Muscle layer of duodenum (tissue), 2 donors: Measurements from ENCODE around the gene RPL22.
A peak's percentile ranks its signal among the peaks of the same experiment; 100 is the strongest.

Source experiments
- H3K27ac ChIP-seq: one replicate; pipeline ENCODE4 v1.7.0; 2013; ENCODE audit warnings: mild to moderate bottlenecking, low read length
- H3K27me3 ChIP-seq: one replicate; pipeline ENCODE4 v1.7.0; 2013; ENCODE audit warnings: low read depth, mild to moderate bottlenecking, control low read depth, low read length
- H3K36me3 ChIP-seq, 2 donors: one replicate each; pipeline ENCODE4 v1.7.0; 2013; ENCODE audit warnings: low read length in 2 of 2, control low read depth in 1 of 2, mild to moderate bottlenecking in 1 of 2; ENCODE audit not compliant: insufficient read depth in 2 of 2, control insufficient read depth in 1 of 2
- H3K4me1 ChIP-seq, 2 donors: one replicate each; pipeline ENCODE4 v1.7.0; 2013; ENCODE audit warnings: low read length in 2 of 2, mild to moderate bottlenecking in 2 of 2, control low read depth in 1 of 2, moderate library complexity in 1 of 2; ENCODE audit not compliant: insufficient read depth in 2 of 2, control insufficient read depth in 1 of 2
- H3K4me3 ChIP-seq, 2 donors: one replicate each; pipeline ENCODE4 v1.7.0; 2013; ENCODE audit warnings: low read length in 2 of 2, low read depth in 1 of 2, mild to moderate bottlenecking in 1 of 2
- H3K9me3 ChIP-seq, 2 donors: one replicate each; pipeline ENCODE4 v1.7.0; 2013; ENCODE audit warnings: low read length in 2 of 2, control low read depth in 1 of 2, mild to moderate bottlenecking in 1 of 2; ENCODE audit not compliant: control insufficient read depth in 1 of 2
- donor health status: healthy.

Gene RPL22

DNA sequence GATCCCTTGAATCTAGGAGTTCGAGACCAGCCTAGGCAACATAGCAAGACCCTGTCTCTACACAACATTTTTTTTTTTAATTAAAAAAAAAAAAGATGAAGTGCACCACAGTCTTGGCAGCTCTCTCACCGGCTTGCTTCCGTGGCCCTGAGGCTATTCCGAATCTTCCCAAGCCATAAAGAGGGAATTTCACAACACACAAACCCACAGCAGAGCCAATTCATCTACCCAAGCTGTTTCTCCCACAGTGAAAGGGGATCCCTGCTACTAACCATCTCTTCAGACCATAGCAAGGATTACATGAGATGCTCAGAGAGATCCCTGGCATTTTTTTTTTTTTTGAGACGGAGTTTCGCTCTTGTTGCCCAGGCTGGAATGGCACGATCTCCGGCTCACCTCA lies 10.9 kb downstream of the RPL22 start:
- H3K4me1 ChIP-seq, result peaks cover 0 to 7% of the 10 kb centered on the region in 2 donors
- no peaks in the 10 kb centered on the region for H3K9me3 ChIP-seq
- no peak overlapping the region for H3K27ac ChIP-seq
- no peaks in the 10 kb centered on the region for H3K27me3 ChIP-seq
- peaks cover 26 to 58% of the 10 kb centered on the region in 2 donors for H3K36me3 ChIP-seq
- no peak overlapping the region for H3K4me3 ChIP-seq

DNA sequence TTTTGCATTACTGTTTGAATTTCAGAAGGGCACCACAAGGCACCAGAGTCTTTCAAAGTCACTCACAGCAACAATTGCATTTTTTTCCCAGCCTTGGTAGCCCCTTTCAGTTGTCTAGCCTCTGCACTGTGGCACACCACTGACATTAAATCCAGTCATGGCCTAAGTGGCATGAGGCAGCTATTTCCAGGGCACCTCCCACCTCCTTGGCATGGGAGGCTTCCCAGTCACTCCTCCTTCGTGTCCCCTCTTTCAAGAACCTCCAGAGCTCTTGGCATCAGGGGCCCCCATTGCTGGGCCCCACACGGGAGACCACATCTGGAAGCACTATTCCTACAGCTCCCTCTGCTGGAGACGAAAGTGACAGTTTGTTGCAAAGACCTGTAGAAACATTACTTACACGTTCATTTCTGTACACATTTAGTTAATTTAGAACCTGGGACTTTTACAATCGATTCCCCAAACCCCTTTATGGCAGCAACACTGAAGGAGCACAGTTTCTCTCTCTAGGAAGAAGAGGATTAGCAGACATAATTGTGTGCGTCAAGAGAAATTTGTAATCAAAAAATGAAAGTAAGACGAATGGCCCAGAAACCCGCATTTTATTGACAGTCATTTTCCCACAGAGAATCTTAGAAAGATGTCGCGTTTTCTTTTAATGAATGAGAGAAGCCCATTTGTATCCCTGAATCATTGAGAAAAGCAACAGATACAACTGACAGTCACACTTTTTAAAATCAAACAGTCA lies 13.6 kb downstream of the RPL22 start:
- no peaks in the 10 kb centered on the region for H3K27me3 ChIP-seq
- H3K36me3 ChIP-seq, result peaks cover 26 to 36% of the 10 kb centered on the region in 2 donors
- H3K27ac ChIP-seq, result no peak overlapping the region
- H3K4me1 ChIP-seq, result peaks cover 0 to 16% of the 10 kb centered on the region in 2 donors
- no peaks in the 10 kb centered on the region for H3K9me3 ChIP-seq
- no peak overlapping the region for H3K4me3 ChIP-seq

DNA sequence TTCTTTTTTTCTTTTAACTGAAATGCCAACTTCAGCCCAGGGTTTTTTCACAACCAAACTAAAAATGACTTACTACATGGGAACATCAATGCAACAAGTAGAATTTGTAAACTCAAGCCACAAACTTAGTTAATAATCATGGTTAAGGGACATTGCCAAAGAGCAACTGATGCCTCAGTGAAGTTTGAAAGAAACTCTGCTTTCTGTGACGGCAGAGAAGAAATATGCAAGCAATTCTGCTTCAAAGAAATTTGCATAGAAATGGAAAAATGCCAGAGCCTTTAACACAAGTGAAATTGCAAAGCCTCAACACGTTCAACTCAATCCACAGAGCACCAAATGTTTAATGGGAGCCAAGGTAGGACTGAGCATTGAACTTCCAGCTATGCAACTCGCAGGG lies 14.2 kb downstream of the RPL22 start:
- H3K9me3 ChIP-seq, result no peaks in the 10 kb centered on the region
- H3K4me3 ChIP-seq, result no peak overlapping the region
- peaks cover 0 to 20% of the 10 kb centered on the region in 2 donors for H3K4me1 ChIP-seq
- peaks cover 19 to 30% of the 10 kb centered on the region in 2 donors for H3K36me3 ChIP-seq
- no peaks in the 10 kb centered on the region for H3K27me3 ChIP-seq
- no peak overlapping the region for H3K27ac ChIP-seq

DNA sequence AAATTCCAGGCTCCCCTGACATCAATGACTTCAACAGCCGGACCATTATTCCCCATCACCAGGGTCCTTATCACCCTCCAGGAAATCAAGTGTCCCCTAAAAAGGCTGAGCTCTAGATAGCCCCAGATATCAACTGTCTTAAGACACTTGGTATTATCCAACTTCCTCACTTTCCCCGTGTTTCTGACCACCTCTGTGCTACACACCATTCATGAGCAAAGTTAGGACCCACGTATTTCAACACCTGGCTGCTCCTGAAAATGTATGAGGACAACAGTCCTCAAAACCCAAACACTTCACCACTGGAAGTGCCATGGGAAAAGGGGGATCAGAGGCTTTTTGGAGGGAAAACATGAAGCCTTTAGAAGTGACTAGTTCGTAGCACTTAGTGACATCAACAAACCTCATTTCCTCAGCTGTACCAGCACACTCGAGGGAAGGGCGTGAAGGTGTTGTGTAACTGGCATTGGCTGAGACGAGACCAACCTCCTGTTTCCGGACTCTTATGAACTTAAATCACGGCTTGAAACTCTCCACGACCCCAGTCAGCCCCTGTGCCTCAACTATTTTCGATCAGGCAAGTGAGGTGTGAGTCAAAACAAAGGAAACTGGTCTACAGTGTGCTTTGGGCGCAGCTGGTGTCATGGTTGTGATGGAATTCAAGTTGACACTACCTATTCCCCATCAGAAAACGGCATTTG lies 15.2 kb downstream of the RPL22 start:
- no peak overlapping the region for H3K27ac ChIP-seq
- H3K9me3 ChIP-seq, result no peaks in the 10 kb centered on the region
- peaks cover 16 to 24% of the 10 kb centered on the region in 2 donors for H3K36me3 ChIP-seq
- no peak overlapping the region for H3K4me3 ChIP-seq
- peaks cover 0 to 20% of the 10 kb centered on the region in 2 donors for H3K4me1 ChIP-seq
- no peaks in the 10 kb centered on the region for H3K27me3 ChIP-seq

DNA sequence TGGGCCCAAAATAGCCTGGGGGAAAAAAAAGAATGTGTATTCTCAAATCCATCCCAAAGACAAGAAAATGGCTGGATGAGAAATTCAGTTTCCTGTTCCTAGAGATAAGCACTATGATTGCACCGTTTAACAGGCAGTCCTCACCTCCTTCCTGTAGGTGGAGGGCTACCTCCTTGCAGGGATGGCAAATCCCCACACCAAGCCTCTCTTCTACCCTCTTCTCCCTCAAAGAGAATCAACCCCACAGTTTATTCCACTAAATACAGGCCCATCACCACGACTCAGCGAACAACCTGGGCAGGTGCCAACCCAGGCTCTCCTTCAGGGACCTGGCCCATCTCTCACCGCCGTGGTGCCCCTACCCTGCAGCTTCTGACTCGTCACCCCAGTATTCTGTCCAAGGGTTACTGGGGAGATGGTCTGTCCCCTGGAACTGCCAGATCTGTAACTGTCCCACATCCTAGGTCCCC lies 15.8 kb downstream of the RPL22 start:
- Histone ChIP-seq H3K36me3 (peaks cover 13 to 17% of the 10 kb centered on the region in 2 donors), H3K4me3 (no peak overlapping the region), H3K27me3 (peaks cover 4% of the 10 kb centered on the region), H3K27ac (no peak overlapping the region), H3K4me1 (peaks cover 0 to 26% of the 10 kb centered on the region in 2 donors), H3K9me3 (no peaks in the 10 kb centered on the region)

DNA sequence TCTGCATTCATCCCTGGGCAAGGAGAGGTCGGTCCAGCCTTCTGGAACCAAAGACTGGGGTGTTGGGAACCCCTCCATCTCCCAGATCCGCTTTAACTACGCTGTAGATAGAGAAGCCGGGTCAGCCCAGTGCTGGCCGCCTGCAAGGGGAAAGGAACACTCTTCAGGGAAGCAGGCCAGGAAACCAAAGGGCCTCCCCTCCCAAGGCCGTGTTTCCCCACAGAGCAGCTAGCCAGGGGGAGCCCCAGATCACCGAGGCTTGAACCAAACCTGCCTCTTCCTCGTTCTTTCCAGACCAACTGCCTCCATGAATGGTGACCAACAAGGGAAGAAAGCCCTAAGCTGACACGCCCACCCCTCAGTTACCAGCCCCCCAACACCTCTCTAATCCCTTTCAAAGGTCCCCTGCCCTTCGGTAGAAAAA lies 18.0 kb downstream of the RPL22 start:
- H3K27me3 ChIP-seq, result peaks cover 22% of the 10 kb centered on the region

DNA sequence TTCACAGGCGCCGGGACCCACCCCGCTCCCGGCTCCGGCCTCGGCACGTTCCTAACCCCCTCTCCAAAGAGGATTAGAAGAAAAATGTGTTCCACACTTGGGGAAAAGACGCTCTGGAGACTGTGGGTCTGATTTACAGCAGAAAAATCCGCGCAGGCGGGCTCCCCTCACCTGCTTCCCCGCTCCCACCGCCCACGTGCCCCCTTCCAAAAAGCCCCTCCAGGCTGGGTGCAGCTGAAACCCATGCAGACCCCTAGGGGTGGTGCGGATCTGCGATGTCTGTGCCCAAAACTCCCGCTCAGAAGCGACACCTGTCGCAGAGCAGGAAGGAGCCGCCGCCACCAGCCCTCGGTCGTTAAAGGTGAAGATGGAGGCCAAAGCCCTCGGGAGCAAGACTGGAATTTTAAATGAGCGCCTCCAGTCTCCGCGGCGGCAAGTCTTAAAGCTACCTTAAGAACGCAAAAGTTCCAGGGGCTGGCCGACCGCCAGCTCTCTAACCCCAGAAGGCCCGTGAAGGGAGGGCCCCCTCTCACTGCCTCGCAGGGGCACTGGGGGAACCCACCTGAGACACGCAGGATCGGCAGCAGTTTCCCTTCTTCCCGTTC lies 18.6 kb downstream of the RPL22 start:
- H3K27me3 ChIP-seq, result peaks cover 24% of the 10 kb centered on the region
- no peak overlapping the region for H3K27ac ChIP-seq
- peaks cover 0 to 29% of the 10 kb centered on the region in 2 donors for H3K4me1 ChIP-seq
- H3K4me3 ChIP-seq, result peak overlapping the region in 1 of 2 donors; percentile 42
- H3K36me3 ChIP-seq, result peaks cover 6 to 7% of the 10 kb centered on the region in 2 donors
- H3K9me3 ChIP-seq, result no peaks in the 10 kb centered on the region

More for the DNA sequence above, 18.0 kb downstream of the RPL22 start:
- peaks cover 6 to 9% of the 10 kb centered on the region in 2 donors for H3K36me3 ChIP-seq
- H3K9me3 ChIP-seq, result no peaks in the 10 kb centered on the region
- peak overlapping the region in 1 of 2 donors; percentile 42 for H3K4me3 ChIP-seq
- peaks cover 0 to 30% of the 10 kb centered on the region in 2 donors for H3K4me1 ChIP-seq
- H3K27ac ChIP-seq, result no peak overlapping the region

DNA sequence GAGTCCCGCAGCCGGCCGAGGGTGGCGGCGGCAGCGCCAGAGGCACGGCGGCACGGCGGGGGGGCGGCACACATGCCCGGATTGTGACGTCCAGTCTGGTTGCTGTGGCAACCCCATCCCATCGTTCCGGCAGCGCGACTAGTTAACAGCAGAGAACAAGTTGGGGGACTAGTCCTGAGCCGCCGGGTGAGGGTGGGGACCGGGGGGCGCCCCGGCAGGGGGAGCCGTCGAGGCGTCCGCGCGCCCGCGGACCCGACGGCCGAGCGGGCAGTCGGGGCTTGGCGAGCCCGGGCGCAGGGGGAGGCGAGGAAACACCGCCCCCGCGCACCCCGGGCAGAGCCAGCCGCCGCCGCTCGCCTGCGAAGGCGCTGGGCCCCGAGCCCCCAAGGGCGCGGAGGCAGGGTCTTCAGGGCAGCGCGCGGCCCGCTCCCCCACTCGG lies 19.1 kb downstream of the RPL22 start, which contains the start of gene CHD5:
TSS of gene CHD5 (minus strand) at position 54 of the 439 bp plus-strand sequence. CDS start 298 bp downstream, outside the sequence.
- H3K9me3 ChIP-seq, result no peaks in the 10 kb centered on the region
- H3K27ac ChIP-seq, result no peak within 1 kb of the TSS
- H3K36me3 ChIP-seq, result peaks cover under 1 to 2% of the 10 kb centered on the region in 2 donors
- peaks cover 0 to 24% of the 10 kb centered on the region in 2 donors for H3K4me1 ChIP-seq
- H3K4me3 ChIP-seq, result peak within 1 kb of the TSS in 1 of 2 donors; percentile 42
- H3K27me3 ChIP-seq, result peaks cover 24% of the 10 kb centered on the region

DNA sequence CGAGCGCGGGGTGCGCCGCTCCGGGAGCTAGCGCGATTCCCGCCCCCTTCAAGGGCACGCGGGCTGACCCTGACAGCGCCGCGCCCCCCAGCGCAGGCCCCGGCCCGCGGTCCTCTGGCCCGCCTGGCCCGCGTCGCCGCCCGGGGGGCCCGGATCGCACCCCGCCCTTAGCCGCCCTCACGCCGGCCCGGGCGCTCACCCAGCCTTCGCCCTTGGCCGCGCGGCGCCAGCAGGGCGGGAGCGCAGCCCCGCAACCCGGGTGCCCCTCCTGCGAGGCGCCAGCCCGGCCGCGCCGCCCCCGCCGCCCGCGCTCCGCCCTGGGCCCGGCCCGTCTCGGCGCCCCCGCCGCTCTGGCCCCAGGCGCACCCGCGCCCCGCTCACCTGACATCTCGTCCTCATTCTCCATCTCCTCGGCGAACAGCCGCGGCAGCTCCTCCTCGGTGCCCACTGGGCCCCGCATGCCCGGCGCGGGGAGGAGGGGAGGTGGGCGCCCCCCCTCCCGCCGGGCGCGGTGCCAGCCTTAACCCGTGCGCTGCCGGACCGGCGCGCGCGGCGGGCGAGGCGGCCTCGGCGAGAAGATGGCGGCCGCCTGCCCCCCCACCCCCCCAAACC lies 19.7 kb downstream of the RPL22 start:
- Histone ChIP-seq H3K27ac (no peak overlapping the region), H3K4me3 (peak overlapping the region in 1 of 2 donors; percentile 42), H3K27me3 (peaks cover 27% of the 10 kb centered on the region), H3K4me1 (peaks cover 0 to 23% of the 10 kb centered on the region in 2 donors), H3K9me3 (no peaks in the 10 kb centered on the region), H3K36me3 (no peaks in the 10 kb centered on the region)

DNA sequence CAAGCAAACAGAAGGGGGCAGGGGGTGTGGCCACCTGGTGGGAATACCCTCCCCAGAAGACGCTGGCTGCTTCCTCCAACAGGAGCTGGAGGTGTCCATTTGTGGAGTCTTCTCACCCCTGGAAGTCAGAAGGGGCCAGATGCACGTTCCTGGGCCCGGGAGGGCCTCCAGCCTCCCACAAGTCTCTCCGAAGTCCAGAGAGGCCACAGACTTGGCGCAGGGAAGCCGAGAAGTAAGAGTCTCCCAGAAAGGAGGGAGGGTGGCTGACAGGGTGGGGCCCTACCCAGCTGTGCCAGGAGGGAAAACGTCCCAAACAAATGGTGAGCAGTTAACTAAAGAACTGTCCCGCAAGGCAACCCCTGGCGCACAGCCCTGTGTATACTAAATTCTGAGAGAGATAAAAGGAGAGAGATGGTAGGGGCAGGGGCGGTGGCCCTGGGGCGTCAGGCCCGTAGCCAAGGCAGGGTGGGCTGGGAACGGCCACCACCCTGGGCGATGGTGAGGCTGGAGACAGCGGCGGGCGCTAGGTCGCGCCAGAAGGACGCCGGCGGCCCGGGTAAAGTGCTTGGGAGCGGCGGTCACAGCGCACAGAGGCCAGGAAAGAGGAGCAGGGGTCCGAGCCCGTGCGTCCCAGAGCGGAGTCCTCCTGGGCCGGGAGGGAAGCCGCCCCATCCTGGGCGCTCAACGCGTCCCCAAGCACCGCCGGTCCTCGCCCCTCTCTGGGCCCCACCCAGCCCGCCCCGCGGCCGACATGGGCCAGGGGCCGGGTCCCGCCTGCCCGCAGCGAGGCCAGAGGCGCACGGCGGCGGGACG lies 20.4 kb downstream of the RPL22 start:
- Histone ChIP-seq H3K9me3 (no peaks in the 10 kb centered on the region), H3K27me3 (peaks cover 27% of the 10 kb centered on the region), H3K4me3 (peak overlapping the region in 1 of 2 donors; percentile 33), H3K27ac (no peak overlapping the region), H3K36me3 (no peaks in the 10 kb centered on the region), H3K4me1 (peaks cover 0 to 23% of the 10 kb centered on the region in 2 donors)
